Gastroesophageal sphincter (tissue), 3 donors: Measurements from ENCODE around the gene ARGLU1.

Experiments used
- EP300 ChIP-seq: sonication (generic); formaldehyde crosslinking; IDR thresholded peaks from one replicate; pipeline ENCODE4 v1.6.1; 2017; ENCODE audit warnings: antibody characterized with exemption, mild to moderate bottlenecking
- POLR2A ChIP-seq, 2 donors: fragments of 450-650 bp; IDR thresholded peaks; one replicate each; pipeline ENCODE4 v1.6.1; 2017; ENCODE audit warnings: antibody characterized with exemption in 2 of 2, mild to moderate bottlenecking in 2 of 2, moderate library complexity in 1 of 2
- POLR2AphosphoS5 ChIP-seq: sonication (generic); formaldehyde crosslinking; IDR thresholded peaks from one replicate; pipeline ENCODE4 v1.6.1; 2017; ENCODE audit warnings: antibody characterized with exemption
- TF ChIP-seq, protein P1 (sequence below), 4 experiments: fragments of 200-600 bp in 2 of 4; fragments of 450-650 bp in 2 of 4; sonication (generic) in 1 of 4; IDR thresholded peaks; one replicate each; pipeline ENCODE4 v1.5.1; 2017 to 2019; ENCODE audit warnings: antibody characterized with exemption in 4 of 4, mild to moderate bottlenecking in 2 of 4, moderate library complexity in 2 of 4

DNA sequence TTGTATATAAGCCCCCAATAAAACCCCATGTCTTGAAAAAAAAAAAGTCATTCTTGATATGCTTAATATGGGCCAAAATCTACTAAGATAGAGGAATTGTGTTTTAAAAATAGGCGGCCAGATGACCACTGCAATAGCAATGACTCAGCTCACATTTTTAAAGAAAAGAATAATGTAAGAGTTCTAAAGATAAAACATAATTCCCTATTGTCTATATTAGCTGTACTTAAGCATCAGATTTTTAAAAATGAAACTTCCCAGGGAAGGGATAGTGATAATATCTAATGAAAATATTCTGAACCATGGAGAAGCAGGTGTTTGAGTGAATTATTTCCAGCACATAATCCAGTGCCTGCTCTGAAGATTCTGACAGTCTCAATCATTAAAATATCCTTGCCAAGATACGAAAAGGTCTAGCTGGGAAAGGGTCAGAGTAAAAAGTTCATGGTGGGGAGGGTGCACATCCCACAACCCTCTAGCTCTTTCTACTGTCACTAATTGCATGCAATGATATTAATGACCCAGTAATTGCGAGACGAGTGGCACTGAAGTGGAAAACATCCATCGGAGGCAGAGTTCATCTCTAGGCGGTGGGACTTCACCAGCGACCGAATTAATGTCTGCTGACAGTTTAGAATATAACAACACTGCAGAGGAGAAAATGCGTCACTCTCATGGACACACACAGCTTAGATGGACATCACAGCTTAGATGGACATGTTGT, 64.0 kb downstream of the ARGLU1 start:
- TF ChIP-seq, protein P1, sequence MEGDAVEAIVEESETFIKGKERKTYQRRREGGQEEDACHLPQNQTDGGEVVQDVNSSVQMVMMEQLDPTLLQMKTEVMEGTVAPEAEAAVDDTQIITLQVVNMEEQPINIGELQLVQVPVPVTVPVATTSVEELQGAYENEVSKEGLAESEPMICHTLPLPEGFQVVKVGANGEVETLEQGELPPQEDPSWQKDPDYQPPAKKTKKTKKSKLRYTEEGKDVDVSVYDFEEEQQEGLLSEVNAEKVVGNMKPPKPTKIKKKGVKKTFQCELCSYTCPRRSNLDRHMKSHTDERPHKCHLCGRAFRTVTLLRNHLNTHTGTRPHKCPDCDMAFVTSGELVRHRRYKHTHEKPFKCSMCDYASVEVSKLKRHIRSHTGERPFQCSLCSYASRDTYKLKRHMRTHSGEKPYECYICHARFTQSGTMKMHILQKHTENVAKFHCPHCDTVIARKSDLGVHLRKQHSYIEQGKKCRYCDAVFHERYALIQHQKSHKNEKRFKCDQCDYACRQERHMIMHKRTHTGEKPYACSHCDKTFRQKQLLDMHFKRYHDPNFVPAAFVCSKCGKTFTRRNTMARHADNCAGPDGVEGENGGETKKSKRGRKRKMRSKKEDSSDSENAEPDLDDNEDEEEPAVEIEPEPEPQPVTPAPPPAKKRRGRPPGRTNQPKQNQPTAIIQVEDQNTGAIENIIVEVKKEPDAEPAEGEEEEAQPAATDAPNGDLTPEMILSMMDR (IDR thresholded peaks at IDR 0.05) = no peak
- TF ChIP-seq POLR2A (IDR thresholded peaks at IDR 0.05) = no peak
- no peak for TF ChIP-seq EP300
- TF ChIP-seq POLR2AphosphoS5 = no peak
